DMS114 treated with DMSO at 0.1 percent for 48 hours (cell line): Measurements from ENCODE around the gene AGAP1.

ENCODE experiments used
- DNase-seq: peaks from one replicate; lab custom pipeline; 2025; ENCODE audit not compliant: unreplicated experiment; lab: John Stamatoyannopoulos, UW

AGAP1 gene

DNA sequence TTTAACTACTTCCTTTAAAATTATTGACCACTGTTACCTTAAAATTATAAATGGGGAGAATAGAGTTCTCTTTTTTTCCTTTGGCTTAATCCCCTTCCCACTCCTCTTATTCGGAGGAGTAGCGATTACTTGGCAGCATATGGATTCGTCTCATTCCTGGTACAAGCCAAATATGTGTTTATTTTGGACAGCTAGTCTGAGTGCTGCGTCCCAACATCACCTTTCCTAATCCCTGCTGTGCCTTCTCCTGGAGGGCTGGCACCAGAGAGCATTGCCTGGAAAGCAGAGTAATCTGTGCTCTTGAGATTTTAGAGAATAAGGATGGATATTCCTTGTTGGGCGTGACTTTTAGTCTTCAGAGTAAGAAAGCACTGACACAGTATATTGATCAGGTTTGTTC, 185.6 kb downstream of the AGAP1 start:
- no peak for DNase-seq

DNA sequence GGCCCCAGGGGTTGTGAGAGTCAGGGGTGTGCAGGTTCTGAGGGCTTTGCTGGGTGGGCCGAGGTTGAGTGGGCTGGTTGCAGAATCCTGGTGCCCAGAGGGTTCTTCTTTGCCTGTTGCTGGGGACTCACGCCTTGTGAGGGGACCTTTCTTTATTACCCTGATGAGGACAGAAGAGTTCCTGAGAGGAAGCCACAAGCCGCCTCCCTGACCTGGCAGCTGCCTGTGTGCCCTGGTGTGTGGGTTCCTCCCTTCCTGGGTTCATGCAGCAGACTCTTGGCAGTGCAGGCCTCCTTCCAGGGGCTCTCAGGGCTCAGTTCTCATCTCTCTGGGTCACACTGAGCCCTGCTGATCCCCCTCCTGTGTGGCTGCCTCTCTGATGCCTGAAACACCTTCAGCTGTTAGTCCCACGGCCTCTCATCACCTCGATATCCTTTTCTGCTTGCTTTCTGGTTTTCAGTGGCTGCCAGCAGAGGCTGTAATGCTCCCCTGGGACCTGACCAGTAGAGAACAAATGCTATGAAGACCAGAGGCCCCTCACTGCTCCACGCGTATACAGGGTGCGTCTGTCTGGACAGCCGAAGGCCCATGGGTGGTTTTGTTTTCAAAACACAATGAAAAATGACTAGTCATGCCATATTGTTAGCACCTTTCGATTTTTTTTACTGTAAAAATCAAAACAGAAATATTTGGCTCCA, 191.3 kb downstream of the AGAP1 start:
- no peak for DNase-seq

DNA sequence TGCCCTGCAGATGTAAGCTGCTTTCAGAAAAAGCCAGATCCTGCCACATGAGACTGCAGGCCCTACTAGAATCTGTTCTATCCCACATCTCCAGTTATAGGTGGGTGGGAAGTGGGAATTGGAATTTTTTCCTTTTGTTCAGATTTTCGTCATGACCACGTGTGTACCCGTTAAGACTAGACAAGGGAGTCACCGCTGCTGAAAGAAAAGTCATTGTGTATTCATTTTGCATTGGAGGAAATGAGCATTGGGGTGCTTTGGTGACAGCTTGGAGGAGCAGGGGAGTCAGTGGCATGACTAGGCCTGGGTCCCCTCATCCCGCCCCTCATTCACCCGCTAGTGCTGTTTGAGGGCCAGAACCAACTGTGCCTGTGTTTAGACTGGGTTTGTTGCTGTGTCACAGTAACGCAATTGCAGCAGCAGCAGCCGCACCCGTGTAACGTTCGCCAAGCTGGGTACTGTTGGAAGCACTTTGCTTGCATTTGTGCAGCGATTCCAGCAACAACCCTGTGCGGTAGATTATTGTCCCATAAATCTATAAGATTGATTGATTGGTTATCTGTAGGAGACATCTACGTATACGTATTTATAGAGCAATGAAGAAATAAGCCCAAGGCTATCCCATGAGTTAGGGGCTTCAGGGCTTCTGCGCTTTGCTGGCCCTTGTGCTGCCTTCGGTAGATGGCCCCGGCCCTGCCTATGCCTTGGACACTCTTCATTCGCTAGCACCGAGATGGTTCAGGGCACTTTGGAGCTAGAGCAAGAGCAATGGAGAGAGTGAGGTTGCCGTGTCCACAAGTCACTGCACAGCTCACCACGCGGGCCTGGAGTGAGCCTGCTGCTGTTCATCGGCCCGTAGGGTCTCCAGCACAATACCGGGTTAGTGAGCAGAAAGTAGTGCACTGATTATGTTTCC, 194.9 kb downstream of the AGAP1 start:
- DNase-seq: no peak

DNA sequence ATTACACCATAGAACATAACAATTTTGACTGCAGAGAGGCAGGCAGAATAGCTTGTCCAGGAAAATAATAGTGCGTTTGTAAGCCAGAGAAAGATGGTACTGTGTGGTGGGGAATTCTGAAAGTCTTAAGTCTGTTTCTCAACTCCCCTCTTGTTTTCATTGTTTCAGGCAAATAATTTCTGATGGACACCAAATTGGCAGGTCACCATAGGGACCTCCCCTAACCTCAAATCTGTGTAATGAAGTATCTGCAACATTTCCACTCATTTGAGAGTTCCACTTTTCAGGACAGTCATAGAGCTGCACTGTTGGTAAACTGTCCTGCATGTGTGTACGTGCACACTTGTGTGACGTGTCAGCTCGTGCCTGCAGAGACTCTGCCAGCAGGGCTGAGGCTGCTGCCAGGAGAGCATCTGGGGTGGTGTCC, 195.6 kb downstream of the AGAP1 start:
- DNase-seq: no peak

DNA sequence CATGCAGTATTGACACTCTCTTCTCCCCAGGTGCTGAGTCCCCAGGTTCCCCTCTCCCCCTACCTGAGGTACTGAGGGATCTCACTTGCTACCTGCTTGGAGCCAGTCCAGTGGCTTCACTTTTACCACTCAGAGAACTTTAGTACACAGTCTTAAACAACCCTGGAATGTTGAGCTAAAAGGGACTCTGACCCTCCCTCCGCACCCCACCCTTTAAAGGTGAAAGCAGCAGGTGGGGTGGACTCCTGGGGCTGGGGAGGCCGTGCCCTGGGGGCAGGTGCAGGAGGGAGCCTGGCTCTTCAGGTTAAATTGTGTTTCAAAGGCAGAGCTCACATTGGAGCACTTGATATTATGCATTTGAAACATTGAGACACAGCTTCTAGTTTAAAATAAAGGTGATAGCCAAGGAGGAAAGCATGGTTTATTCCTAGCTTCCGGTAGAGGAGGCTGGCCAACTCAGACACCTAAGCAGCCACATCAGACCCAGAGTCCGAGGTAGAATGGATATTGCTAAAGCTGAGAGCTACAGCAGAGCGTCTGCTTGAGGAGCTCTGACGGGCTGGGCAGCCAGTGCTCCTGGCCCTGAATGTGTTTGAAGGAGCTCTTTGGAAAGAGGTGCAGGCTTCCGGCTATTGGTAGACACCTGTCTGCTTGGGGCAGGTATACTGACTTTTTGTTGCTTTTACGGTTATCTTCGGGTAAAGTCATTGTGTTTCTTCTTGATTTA, 196.4 kb downstream of the AGAP1 start:
- DNase-seq: no peak

DNA sequence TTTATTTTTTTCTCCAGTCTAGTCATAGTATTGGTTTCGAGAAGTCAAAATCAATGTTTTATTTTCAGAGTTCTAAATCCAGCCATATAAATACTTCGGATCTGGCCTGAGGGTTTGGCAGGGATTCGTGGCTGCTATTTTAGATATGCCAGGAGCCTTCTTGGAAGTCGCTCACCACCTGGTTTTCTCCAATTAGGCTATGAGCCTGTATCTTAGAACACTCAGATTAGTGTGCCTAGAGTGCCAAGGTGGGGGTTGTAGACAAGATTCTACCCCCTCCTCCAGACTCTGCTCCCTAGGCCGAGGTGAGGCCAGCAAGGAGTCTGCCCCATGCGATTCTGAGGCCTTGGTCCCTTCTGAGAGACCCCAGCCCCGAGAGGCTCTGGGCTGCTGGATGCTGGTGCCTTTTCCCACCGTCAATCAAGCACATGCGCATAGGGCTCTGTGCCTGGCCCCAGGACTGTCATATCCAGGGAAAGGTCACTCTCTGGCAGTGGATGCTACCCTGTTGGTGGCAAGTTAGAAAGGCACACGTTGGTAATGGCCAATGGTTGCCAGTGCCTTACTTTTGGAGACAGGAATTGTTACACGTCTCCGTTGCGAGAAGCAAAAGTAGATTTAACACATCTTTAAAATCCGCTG, 197.1 kb downstream of the AGAP1 start:
- DNase-seq: no peak

DNA sequence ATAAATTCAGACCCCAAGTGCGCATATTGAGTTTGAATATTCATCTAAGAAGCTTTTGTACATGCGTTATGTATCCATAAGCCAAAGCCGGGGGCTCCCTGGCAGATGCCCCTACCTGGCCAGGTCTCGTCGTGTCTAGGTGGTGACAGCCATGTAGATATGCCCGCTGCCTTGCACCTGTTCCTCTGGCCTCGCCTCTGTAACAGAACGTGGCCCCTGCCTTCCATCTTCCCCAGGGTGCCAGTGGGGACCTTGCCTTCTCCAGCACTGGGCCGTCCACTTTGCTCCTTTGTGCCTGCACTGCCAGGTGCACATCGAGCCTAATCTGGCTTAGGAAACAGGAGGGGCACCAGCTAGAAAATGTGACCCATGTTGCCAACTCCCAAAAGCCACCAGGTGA, 198.2 kb downstream of the AGAP1 start:
- no peak for DNase-seq

DNA sequence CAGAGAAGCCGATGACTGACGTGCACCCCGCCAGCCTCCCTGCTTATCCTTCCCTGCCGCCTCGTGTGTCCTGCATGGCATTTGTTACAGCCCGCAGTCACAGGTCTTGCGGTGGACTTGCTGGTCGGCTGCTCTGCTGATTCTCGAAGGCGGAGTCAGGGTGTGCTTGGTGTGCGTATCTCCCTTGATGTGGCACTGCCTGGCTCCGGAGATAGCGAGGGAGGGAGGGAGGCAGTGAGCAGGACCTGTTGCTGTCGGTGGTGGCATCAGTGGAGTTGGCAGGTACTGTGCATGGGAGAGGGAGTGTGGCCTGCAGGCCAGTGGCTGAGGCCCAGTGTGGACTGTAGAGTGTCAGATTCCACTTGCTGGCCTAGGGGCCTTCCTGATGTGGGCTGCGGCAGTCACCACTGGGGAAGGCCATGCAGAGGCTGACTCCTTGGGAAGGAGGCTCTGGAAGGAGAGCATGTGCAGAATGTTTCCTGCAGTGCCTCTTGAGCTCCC, 198.9 kb downstream of the AGAP1 start:
- no peak for DNase-seq

DNA sequence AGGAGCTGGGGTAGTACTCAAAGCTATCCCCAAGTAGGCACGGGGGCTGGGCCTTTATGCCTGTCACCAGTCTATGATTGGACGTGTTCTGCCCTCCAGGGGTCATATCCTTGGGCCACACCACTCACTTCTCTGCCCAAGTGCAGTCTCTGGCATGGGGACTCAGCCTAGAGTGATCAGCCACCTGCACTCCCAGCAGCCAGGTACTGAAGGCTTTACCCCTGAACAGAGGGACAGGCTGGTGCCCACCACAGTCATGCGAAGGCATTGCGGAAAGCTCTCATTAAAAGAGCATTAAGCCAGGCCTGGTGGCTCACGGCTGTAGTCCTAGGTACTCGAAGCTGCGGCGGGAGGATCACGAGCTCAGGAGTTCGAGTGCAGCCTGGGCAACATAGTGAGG, 199.4 kb downstream of the AGAP1 start:
- no peak for DNase-seq

DNA sequence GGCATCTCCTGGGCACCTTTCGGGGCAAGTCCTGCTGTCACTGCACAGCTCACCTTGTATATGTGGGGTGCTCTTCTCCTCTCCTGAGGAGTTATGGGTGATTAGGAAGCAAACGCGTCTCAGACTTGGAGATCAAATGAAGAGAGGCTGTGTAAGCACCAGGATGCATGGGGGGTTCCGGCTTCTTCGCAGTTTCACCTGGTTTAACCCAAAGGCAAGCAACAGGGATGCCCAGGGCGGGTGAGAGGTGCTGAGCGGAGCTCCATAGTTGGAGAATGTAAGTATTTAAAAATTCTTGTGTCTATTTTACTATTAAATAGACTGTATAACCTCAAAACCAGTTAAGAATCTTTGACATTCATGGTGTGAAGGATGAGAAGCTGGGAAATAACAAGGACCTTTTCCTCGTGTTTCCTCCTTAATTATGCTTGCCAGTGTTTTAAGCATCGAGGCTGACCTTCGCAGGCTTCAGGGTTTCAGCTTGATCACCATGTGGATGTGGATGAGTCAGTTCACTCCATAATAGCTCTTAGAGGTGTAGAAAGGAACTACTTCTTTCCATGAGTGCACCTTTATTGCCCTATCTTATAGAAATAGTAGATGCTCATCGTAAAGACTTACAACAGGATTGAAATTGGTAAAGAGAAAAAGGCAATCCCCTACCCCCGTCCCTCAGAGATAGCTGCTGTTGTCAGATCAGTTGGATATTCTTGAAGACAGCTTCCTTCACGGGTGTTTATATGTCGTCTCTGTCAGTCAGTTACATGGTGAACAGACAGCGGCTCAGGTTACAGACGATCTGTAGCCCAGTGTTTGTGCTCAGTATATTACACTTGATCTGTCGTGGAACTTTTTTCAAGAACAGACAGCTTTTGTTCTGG, 201.1 kb downstream of the AGAP1 start:
- DNase-seq: no peak

DNA sequence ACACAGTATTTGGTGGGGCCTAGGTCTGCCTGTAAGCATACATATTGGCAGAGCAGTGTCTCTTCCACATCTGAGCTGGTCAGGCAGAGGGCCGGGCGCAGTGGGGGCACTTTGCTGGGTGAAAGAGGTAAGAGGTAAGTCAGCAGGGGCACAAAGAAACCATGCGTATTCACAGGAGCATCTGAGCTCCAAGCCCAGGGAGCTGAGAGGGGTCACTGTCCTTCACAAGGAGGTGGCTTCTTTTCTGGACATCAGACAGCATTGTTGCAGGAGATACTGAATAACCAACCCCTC, 201.7 kb downstream of the AGAP1 start:
- DNase-seq: no peak

DNA sequence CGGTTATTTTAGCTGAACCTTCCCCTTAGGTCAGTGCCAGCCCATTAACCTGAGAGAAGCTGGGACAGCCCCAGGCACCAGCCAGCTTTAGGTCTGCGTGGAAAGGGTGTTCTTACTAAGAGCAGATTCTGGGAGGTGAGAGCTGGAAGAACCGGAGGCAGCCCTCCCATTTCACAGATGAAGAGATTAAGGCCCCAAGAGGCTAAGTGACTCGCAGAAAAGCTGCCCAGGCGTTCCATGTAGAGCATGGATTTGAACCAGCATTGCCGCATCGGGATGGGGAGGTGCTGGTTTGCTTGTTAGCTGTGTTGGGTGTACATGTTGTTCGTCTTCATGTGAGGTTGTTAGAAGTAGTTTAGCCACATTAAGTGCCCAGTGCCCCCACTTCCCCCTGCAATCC, 203.2 kb downstream of the AGAP1 start:
- no peak for DNase-seq

DNA sequence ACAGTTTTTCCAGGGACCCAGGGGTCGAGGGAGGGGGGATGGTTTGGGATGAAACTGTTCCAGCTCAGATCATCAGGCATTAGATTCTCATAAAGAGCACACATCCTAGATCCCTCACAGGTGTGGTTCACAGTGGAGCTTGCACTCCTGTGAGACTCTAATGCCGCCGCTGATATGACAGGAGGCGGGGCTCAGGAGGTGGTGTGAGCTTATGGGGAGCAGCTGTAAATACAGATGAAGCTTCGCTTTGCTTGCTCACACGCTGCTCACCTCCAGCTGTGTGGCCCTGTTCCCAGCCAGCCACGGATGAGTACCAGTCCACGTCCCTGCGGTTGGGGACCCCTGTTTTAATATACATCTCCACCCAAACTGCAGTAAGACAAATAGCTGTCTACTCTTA, 204.2 kb downstream of the AGAP1 start:
- DNase-seq: no peak

DNA sequence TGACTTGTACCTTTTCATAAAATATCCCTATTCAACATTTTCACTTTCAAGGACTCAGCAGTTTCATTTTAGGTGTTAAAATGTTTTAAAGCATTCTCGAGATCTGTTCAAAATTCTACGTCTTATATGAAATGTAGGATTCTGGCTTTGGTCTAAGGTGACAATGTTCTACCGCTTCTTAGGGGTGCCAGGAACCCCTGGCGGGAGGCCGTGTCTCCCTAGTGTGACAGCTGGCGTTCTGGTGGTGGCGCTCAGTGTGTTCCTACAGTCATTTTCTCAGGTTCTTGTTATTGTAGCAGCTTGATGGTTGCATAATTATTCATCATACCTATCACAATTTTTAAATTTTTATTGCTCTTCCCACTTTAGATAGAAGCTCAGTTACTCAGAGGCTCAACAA, 204.6 kb downstream of the AGAP1 start:
- DNase-seq: no peak

DNA sequence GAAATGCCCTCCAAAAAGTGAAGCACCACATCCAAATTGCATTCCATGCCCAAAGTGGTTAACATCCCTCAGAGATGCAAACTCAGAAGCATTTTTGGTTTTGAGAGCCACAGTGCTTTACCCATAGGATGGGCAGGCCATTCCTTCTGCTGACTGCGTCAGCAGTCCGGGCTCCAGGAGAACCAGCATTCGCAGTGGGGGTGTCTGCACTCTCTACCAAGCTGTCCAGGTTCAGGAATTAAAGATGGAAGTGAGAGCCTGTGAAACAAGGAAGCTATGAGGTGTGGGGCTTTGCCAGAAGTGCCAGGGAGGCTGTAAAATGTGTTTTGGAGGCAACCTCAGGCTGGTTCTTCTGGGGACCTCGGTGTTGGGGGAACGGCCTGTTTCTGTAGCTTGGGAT, 205.7 kb downstream of the AGAP1 start:
- no peak for DNase-seq

DNA sequence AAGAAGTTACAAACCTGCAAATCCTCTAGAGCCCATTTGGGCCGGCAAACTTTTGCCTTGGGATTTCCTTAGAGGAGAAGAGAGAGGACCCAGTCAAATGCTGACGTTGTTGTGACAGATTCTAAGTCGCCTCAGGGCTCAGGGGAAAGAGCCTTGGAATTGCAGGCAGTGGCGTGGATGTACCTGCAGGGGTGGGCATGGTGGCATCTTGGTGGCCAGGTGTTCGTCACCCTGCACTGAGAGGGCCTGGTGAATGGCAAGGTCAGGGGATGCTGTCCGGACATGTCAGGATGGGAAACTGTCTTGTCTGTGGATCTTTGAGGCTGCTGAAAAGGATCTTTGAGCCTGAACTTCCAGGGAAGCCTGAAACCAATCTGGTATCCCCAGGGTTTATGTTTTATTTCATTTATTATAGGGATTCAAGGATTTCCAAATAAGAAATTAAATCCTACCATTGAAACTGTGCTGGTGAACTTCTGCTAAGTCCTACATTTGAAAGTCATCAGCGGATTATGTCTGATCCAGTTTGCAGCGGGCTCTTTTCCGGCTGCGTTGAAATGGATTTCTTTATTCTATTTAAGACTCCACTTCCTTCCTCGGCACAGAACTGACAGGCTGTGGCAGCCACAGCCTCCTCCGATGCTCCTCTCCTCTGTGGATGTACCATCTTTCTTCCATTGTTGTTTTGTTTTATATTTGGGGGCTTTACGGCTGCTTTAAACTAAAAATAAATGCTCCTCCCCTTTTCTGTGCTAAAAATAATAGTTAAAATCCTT, 207.6 kb downstream of the AGAP1 start:
- no peak for DNase-seq

DNA sequence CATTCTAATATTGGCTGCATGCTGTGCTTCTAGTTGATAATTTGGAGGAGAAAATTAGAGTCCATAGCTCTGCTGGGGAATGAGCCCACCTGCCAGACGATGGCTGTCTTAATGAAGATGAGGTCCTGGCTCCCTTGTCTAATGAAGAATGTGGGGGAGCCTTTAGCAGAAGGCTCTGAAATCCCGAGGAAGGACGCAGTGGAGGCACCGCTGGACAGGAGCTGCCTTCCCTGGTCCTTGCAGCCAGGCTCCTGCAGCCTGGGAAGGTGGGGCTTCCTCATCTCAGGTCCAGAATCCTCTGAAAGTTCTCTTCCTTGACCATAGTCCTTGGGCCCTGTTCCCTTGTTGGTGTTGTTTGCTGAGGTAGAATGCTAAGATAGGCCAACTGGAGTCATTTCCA, 208.3 kb downstream of the AGAP1 start:
- no peak for DNase-seq

DNA sequence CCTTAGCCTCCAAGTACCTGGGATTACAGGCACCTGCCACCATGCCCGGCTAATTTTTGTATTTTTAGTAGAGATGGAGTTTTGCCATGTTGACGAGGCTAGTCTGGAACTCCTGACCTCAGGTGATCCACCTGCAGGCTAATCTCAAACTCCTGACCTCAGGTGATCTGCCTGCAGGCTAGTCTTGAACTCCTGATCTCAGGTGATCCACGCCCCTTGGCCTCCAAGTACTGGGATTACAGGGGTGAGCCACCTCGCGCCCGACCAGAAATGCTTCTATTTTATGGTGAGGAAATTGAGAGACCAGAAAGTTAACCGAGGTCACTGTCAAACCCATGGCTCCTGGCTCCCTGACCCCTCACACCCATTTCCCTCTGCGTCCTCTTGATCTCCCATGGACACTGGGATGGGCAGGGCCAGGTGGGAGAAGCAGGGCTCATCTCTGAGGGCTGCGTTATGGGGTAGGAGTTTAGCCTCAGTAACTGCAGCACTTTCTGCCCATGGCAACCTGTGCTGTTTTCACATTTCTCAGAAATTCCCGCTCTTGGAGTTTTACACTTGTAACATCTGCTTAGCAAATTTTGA, 210.0 kb downstream of the AGAP1 start:
- no peak for DNase-seq

DNA sequence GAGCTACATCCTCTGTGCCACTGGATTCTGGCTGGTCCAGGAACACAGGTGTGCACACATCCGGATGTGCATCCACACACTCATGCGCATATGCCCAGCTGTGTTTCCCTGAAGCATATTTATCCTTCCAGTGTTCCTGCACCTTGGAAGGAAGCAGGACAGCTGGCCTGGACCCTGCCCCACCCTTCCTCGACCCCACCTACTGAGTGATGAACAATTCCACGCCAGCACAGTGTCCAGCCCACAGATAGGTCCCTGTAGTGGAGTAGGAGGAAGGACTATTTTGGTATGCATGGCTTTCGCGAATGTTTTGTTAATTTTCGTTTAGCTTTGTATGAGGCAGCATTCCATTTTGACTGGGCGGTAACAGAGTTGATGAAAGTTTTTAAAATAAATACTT, 211.5 kb downstream of the AGAP1 start:
- no peak for DNase-seq
